Right lobe of liver (tissue), 4 donors: ENCODE measurements around the gene EMX1.

Experiments used
- POLR2A ChIP-seq: fragments of 450-650 bp; IDR thresholded peaks from one replicate; pipeline ENCODE4 v1.6.1; 2017; ENCODE audit warnings: antibody characterized with exemption, mild to moderate bottlenecking
- TF ChIP-seq, protein P1 (sequence below), 4 donors: fragments of 200-600 bp in 3 of 4; fragments of 450-650 bp in 1 of 4; IDR thresholded peaks; one replicate each; pipeline versions ENCODE4 v1.5.1 to v1.8.0; 2016 to 2022; ENCODE audit warnings: antibody characterized with exemption in 4 of 4, mild to moderate bottlenecking in 2 of 4
- donor health status: DM: no; HTN: no; CAD: no.
- donor health status: DM: no; HTN: no; CAD: no.
- donor health status: DM: no; HTN: yes; CAD: no.

DNA sequence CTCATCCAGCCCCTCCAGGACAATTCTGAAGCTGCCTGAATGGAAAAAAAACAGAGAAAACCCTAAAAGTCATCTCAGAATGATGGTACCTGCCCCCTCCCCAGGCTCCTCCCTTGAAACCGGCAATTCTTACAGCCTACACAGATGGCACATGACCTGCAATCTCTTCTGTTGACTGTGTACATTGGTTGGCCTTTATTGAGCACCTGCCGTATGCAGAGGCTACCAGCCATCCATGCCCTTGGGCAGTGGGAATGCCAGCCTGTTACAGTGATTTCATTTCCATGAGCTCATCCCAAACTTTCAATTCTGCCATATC is 57.1 kb downstream of the EMX1 start:
- TF ChIP-seq, protein P1, sequence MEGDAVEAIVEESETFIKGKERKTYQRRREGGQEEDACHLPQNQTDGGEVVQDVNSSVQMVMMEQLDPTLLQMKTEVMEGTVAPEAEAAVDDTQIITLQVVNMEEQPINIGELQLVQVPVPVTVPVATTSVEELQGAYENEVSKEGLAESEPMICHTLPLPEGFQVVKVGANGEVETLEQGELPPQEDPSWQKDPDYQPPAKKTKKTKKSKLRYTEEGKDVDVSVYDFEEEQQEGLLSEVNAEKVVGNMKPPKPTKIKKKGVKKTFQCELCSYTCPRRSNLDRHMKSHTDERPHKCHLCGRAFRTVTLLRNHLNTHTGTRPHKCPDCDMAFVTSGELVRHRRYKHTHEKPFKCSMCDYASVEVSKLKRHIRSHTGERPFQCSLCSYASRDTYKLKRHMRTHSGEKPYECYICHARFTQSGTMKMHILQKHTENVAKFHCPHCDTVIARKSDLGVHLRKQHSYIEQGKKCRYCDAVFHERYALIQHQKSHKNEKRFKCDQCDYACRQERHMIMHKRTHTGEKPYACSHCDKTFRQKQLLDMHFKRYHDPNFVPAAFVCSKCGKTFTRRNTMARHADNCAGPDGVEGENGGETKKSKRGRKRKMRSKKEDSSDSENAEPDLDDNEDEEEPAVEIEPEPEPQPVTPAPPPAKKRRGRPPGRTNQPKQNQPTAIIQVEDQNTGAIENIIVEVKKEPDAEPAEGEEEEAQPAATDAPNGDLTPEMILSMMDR (IDR thresholded peaks at IDR 0.05): no peak
- no peak for TF ChIP-seq POLR2A
